ENCODE measurements around the gene CTNNBIP1.

The CTNNBIP1 gene

GRCh38 chr1:9817734-9818133, 92.3 kb downstream of the CTNNBIP1 start:
- Histone ChIP-seq H3K9me2 (ENCODE audit: low read depth, low read length) (no peaks in the 10 kb centered on the region), H3K79me2 (ENCODE audit: insufficient read depth, low read length) (peaks cover 98% of the 10 kb centered on the region), H2AFZ (ENCODE audit: low read length) (no peak overlapping the region), H3K27ac (ENCODE audit: low read depth, low read length, poor library complexity, severe bottlenecking) (peak overlapping the region; percentile 75), H3K36me3 (ENCODE audit: insufficient read depth, low read length) (peaks cover 28% of the 10 kb centered on the region), H3K27me3 (ENCODE audit: insufficient read depth, low read length) (no peaks in the 10 kb centered on the region), H3F3A (ENCODE audit: insufficient read depth, low read length) (0 out of 2 replicates have a peak, but pooled peaks cover 3% of the 10 kb centered on the region), H3K4me1 (ENCODE audit: insufficient read depth, low read length, severe bottlenecking) (peaks cover 90% of the 10 kb centered on the region), H3K9me3 (ENCODE audit: low read length) (no peaks in the 10 kb centered on the region), H3K4me2 (ENCODE audit: low read length) (no peak overlapping the region), H3K9ac (ENCODE audit: low read length) (no peak overlapping the region), H3K4me3 (ENCODE audit: low read depth, low read length, poor library complexity, severe bottlenecking) (no peak overlapping the region), H4K20me1 (ENCODE audit: insufficient read depth, low read length) (no peaks in the 10 kb centered on the region)
- TF ChIP-seq EZH2 (IDR thresholded peaks at IDR 0.05; ENCODE audit: borderline replicate concordance, low read length): no peak
- TF ChIP-seq, protein P1, sequence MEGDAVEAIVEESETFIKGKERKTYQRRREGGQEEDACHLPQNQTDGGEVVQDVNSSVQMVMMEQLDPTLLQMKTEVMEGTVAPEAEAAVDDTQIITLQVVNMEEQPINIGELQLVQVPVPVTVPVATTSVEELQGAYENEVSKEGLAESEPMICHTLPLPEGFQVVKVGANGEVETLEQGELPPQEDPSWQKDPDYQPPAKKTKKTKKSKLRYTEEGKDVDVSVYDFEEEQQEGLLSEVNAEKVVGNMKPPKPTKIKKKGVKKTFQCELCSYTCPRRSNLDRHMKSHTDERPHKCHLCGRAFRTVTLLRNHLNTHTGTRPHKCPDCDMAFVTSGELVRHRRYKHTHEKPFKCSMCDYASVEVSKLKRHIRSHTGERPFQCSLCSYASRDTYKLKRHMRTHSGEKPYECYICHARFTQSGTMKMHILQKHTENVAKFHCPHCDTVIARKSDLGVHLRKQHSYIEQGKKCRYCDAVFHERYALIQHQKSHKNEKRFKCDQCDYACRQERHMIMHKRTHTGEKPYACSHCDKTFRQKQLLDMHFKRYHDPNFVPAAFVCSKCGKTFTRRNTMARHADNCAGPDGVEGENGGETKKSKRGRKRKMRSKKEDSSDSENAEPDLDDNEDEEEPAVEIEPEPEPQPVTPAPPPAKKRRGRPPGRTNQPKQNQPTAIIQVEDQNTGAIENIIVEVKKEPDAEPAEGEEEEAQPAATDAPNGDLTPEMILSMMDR (IDR thresholded peaks at IDR 0.05; ENCODE audit: low read length): no peak

GRCh38 chr1:9816199-9816598, 93.9 kb downstream of the CTNNBIP1 start:
- peaks cover 100% of the 10 kb centered on the region for H3K4me1 ChIP-seq (ENCODE audit: insufficient read depth, low read length, severe bottlenecking)
- TF ChIP-seq EZH2 (IDR thresholded peaks at IDR 0.05; ENCODE audit: borderline replicate concordance, low read length): no peak
- TF ChIP-seq, protein P1 (IDR thresholded peaks at IDR 0.05; ENCODE audit: low read length): no peak
- H4K20me1 ChIP-seq (ENCODE audit: insufficient read depth, low read length): no peaks in the 10 kb centered on the region
- H3K79me2 ChIP-seq (ENCODE audit: insufficient read depth, low read length): peaks cover 98% of the 10 kb centered on the region
- no peaks in the 10 kb centered on the region for H3K9me2 ChIP-seq (ENCODE audit: low read depth, low read length)
- no peak overlapping the region for H2AFZ ChIP-seq (ENCODE audit: low read length)
- H3K4me3 ChIP-seq (ENCODE audit: low read depth, low read length, poor library complexity, severe bottlenecking): no peak overlapping the region
- H3F3A ChIP-seq (ENCODE audit: insufficient read depth, low read length): 0 out of 2 replicates have a peak, but pooled peaks cover 3% of the 10 kb centered on the region
- H3K36me3 ChIP-seq (ENCODE audit: insufficient read depth, low read length): peaks cover 25% of the 10 kb centered on the region; the same call in 1 of the 2 replicates
- H3K9me3 ChIP-seq (ENCODE audit: low read length): no peaks in the 10 kb centered on the region
- peak overlapping the region; percentile 22 for H3K27ac ChIP-seq (ENCODE audit: low read depth, low read length, poor library complexity, severe bottlenecking)
- no peak overlapping the region for H3K9ac ChIP-seq (ENCODE audit: low read length)
- no peaks in the 10 kb centered on the region for H3K27me3 ChIP-seq (ENCODE audit: insufficient read depth, low read length)
- peak overlapping the region; percentile 33; the same call in 1 of the 2 replicates for H3K4me2 ChIP-seq (ENCODE audit: low read length)

DNA sequence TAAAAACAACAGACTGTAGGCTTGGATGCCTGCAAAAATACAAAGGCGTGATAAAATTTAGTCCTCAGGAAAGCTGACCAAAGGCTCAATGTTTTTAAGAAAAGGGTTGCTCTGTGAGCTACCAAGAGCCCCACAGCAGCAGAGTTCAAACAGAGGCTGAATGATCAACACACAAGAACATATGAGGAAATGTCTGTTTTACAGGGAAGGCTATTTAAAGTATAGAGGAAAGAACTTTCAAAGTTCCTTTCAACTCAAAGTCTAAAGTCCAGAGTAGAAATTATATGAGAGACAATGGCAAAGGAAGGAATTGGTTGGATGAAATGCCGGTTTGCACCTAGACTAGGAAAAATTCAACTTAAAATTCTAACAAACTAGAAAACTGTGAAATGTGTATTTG, 94.9 kb downstream of the CTNNBIP1 start:
- Histone ChIP-seq H3K9ac (ENCODE audit: low read length) (no peak overlapping the region; the same call in 1 of the 2 replicates), H3K36me3 (ENCODE audit: insufficient read depth, low read length) (peaks cover 25% of the 10 kb centered on the region; the same call in 1 of the 2 replicates), H3F3A (ENCODE audit: insufficient read depth, low read length) (0 out of 2 replicates have a peak, but pooled peaks cover 3% of the 10 kb centered on the region), H3K4me3 (ENCODE audit: low read depth, low read length, poor library complexity, severe bottlenecking) (no peak overlapping the region), H3K27ac (ENCODE audit: low read depth, low read length, poor library complexity, severe bottlenecking) (peak overlapping the region; percentile 61), H4K20me1 (ENCODE audit: insufficient read depth, low read length) (no peaks in the 10 kb centered on the region), H3K79me2 (ENCODE audit: insufficient read depth, low read length) (peaks cover 98% of the 10 kb centered on the region), H3K4me1 (ENCODE audit: insufficient read depth, low read length, severe bottlenecking) (peaks cover 93% of the 10 kb centered on the region), H2AFZ (ENCODE audit: low read length) (no peak overlapping the region), H3K9me3 (ENCODE audit: low read length) (no peaks in the 10 kb centered on the region), H3K27me3 (ENCODE audit: insufficient read depth, low read length) (no peaks in the 10 kb centered on the region), H3K4me2 (ENCODE audit: low read length) (peak overlapping the region; percentile 16; the same call in 1 of the 2 replicates), H3K9me2 (ENCODE audit: low read depth, low read length) (no peaks in the 10 kb centered on the region)
- TF ChIP-seq EZH2 (IDR thresholded peaks at IDR 0.05; ENCODE audit: borderline replicate concordance, low read length): no peak
- TF ChIP-seq, protein P1 (IDR thresholded peaks at IDR 0.05; ENCODE audit: low read length): no peak
